Activated B cell treated with CpG ODN at 0.5 μM for 24 hours (primary cell): ENCODE measurements around the gene DDX41. TPM values are rescaled to one million over a fixed set of nuclear protein-coding genes. Genes with fewer than 3 reads are reported as not detected.

Experiments used
- ATAC-seq: fragments of 200-7000 bp; cut with Tn5 transposase; one replicate; pipeline ENCODE4 v1.10.0; 2021; ENCODE audit warnings: low read depth, mild to moderate bottlenecking, moderate library complexity
- CTCF ChIA-PET: fragments of 350-600 bp; sonication (Branson Sonifier 250); formaldehyde crosslinking; loops from one replicate; lab custom pipeline; 2021; ENCODE audit warnings: antibody characterized with exemption; lab: Charles Lee
- POLR2A ChIA-PET: fragments of 350-600 bp; sonication (Branson Sonifier 250); formaldehyde crosslinking; loops from one replicate; lab custom pipeline; 2021; ENCODE audit warnings: antibody characterized with exemption; lab: Charles Lee
- DNase-seq: peaks from one replicate; pipeline ENCODE4 v3.0.0; 2022
- H3K27ac Mint-ChIP-seq: one replicate; pipeline ENCODE4 v1.8.0; 2020; ENCODE audit warnings: mixed read lengths
- H3K27me3 Mint-ChIP-seq: one replicate; pipeline ENCODE4 v1.8.0; 2021; ENCODE audit warnings: mixed read lengths
- H3K36me3 Mint-ChIP-seq: one replicate; pipeline ENCODE4 v1.8.0; 2021; ENCODE audit warnings: low read depth, mixed read lengths
- H3K4me1 Mint-ChIP-seq: one replicate; pipeline ENCODE4 v1.8.0; 2021; ENCODE audit warnings: mixed read lengths
- H3K4me3 Mint-ChIP-seq: one replicate; pipeline ENCODE4 v1.8.0; 2020; ENCODE audit warnings: mild to moderate bottlenecking, mixed read lengths
- H3K9me3 Mint-ChIP-seq: one replicate; pipeline ENCODE4 v1.8.0; 2020; ENCODE audit warnings: mixed read lengths
- CTCF ChIP-seq: fragments of 200-600 bp; IDR thresholded peaks from one replicate; pipeline ENCODE4 v1.8.0; 2022; ENCODE audit warnings: antibody characterized with exemption, mild to moderate bottlenecking
- intact Hi-C: fragments of 100-400 bp; cut with micrococcal nuclease; formaldehyde crosslinking; loops from one replicate; pipeline ENCODE4 v1.15.1; 2024
- total RNA-seq: library from RNA; stranded (reverse); gene quantifications from 2 replicates; pipeline ENCODE4 v1.2.3, GENCODE V29; 2022

DDX41 gene
- total RNA-seq, 1 donor from 2014 or later = 144 TPM

DNA sequence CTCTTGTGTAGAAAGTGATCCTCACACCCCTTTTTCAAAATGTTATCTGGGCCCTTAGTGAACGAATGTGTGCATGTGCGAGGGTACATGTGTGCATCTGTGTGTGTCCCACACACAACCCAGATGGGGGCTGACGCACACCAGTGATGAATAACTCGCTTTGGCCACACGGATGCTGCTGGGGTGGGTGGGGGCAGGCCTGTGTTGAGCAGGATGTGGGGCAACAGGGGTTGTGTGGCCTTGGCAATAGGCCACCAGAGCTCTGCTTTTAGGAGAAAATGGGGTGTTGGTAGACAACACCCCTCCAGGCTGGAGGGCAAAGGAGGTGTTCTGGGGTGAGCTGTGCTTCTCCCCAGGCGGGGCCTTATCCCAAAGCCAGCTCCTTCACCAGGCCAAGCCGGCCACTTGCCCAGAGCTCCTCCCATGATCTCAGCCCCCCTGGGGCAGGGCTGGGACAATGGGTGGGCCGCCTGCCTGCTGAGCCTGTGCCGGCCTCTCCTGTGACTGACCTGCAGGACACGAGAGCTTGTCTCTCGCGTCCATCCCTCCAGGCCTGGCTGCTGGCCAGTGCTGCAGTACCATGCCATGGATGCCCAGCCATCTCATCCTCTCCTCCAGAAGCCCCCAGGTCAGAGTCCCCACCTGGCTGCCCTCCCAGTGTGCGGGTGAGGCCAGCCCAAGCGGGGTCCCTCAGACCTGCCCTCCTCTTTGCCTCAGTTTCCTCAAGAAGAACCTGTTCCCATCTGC, 45.0 kb downstream of the DDX41 start:
- ATAC-seq = no peak
- CTCF ChIA-PET = interaction anchor here (0.5 to 1.3 kb wide), 4 partner anchors 27 to 82 kb away, joined by 3 to 4 read pairs (median 3); no protein-coding TSS in a partner anchor
- POLR2A ChIA-PET = interaction anchor here (0.9 to 1.6 kb wide), 2 partner anchors 30 to 38 kb away, joined by 3 read pairs; partner anchors contain the start of gene DOK3
- no peak for DNase-seq
- H3K27ac Mint-ChIP-seq = no peak overlapping the region
- H3K36me3 Mint-ChIP-seq = no peaks in the 10 kb centered on the region
- peaks cover 16% of the 10 kb centered on the region for H3K4me1 Mint-ChIP-seq
- no peaks in the 10 kb centered on the region for H3K9me3 Mint-ChIP-seq
- no peak overlapping the region for H3K4me3 Mint-ChIP-seq
- H3K27me3 Mint-ChIP-seq = peaks cover 4% of the 10 kb centered on the region
- intact Hi-C loops = loop anchor here (1.0 kb wide), 1 partner anchor 15 kb away; no protein-coding TSS in a partner anchor
- TF ChIP-seq CTCF = no peak

DNA sequence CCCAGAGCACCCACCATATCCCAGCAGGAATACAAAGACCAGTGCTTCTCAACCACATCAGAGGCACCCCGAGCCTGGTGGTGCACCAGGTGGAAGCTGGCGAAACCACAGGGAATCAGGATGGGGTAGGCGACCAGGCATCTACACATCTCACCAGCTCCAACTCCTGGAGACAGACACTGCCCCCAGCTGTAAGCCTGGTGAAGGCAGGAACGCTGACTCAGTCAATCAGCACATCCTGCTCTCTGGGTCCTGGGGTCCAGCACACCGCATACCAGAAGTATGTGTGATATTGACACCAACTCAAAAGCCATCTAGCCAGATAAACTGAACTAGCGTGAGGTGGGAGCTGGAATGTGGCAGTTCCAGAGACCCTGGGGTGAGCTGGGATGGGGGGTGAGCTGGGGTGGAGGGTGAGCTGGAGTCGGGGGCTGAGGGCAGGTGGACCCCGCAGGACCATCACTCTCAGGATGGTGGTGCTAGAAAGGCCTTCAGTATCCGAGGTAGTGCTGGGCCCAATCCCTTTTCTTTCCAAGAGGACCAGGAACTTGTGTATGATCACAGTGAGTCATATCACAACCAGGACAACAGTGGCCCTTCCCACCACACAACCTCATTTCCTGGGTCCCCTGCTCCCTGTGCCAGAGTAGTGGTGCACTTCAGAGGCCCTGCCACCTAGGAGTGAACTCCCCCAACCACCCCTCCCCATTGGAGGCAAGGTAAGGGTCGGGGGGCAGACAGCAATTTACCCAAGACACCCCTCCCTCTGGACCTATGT, 45.8 kb downstream of the DDX41 start:
- TF ChIP-seq CTCF = no peak
- Mint-ChIP-seq H3K9me3 (no peaks in the 10 kb centered on the region), H3K27ac (no peak overlapping the region), H3K4me3 (no peak overlapping the region), H3K4me1 (peaks cover 11% of the 10 kb centered on the region), H3K36me3 (no peaks in the 10 kb centered on the region), H3K27me3 (peaks cover 4% of the 10 kb centered on the region)
- ATAC-seq (no peak), DNase-seq (no peak)
- ChIA-PET POLR2A (interaction anchor here (1.6 kb wide), 1 partner anchor 31 kb away, joined by 3 read pairs; no protein-coding TSS in a partner anchor), CTCF (interaction anchor here (1.3 kb wide), 1 partner anchor 28 kb away, joined by 3 read pairs; no protein-coding TSS in a partner anchor)
- intact Hi-C loops = no loop called here

DNA sequence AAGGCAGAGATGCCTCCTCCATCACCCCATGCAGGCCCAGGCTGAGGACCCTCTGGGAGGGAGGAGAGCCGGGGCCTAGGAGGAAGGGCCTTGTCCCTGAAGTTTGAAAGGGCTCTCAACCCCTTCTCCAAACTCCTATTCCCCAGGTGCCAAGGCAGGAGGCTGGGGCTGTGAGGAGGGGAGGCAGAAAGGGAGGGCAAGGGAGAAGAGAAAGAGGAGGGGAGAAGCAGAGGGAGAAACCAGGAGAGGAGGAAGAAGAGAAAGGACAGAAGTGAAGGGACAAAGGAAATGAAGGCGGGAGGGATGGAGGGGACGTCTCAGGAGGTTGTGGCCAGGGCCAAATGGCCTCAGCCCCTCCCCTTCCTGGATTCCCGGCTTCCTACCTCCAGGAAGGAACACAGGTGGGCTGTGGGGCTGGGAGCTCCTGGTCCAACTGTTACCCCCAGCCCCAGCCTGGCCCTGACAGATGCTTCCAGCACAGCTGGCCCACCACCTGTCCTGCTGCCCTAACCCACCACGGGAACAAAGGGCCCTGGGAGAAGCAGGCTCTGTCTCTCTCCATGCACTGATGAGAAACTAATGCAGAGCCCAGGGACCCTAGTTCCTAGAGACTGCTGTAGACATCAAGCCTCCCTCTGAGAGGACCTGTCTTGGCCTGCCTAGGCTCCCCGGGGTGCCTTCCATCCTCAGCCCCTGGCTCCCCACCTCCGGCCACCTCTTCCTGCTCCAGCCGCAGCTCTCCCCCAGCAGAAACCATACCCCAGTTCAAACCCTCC, 46.8 kb downstream of the DDX41 start:
- no peak for ATAC-seq
- CTCF ChIA-PET = no interaction called here
- Mint-ChIP-seq H3K36me3 (no peaks in the 10 kb centered on the region), H3K4me3 (no peak overlapping the region), H3K27me3 (peaks cover 4% of the 10 kb centered on the region), H3K4me1 (peaks cover 6% of the 10 kb centered on the region), H3K27ac (no peak overlapping the region), H3K9me3 (peaks cover 2% of the 10 kb centered on the region)
- intact Hi-C loops = no loop called here
- no peak for DNase-seq
- no peak for TF ChIP-seq CTCF
- POLR2A ChIA-PET = no interaction called here

- intact Hi-C loops = no loop called here
- H3K27me3 Mint-ChIP-seq = peaks cover under 1% of the 10 kb centered on the region
- no peak overlapping the region for H3K27ac Mint-ChIP-seq
- ChIA-PET POLR2A (interaction anchor here (0.6 kb wide), 1 partner anchor 37 kb away, joined by 3 read pairs; no protein-coding TSS in a partner anchor), CTCF (no interaction called here)
- TF ChIP-seq CTCF = no peak
- no peaks in the 10 kb centered on the region for H3K36me3 Mint-ChIP-seq
- peaks cover 2% of the 10 kb centered on the region for H3K4me1 Mint-ChIP-seq
- H3K4me3 Mint-ChIP-seq = no peak overlapping the region
- DNase-seq (no peak), ATAC-seq (no peak)
- H3K9me3 Mint-ChIP-seq = peaks cover 2% of the 10 kb centered on the region
Measured at GRCh38 chr5:177468685-177469628, 47.8 kb downstream of the DDX41 start.
